GM18951 (cell line): ENCODE results near the gene GTF2F1.

Experiments used
- POLR2A ChIP-seq: IDR thresholded peaks from 4 replicates; pipeline ENCODE4 v1.6.1; 2011; ENCODE audit warnings: mild to moderate bottlenecking; ENCODE audit not compliant: insufficient read length, insufficient read depth; ENCODE audit errors: extremely low read depth
- in situ Hi-C: fragments of 300-500 bp; cut with MboI; formaldehyde crosslinking; loops from one replicate; pipeline ENCODE4 v1.12.0; 2022; ENCODE audit warnings: low sequenced_read_pairs, mixed read lengths, inconsistent platforms; ENCODE audit not compliant: unreplicated experiment

The GTF2F1 gene

GRCh38 chr19:6343462-6343861, 49.5 kb downstream of the GTF2F1 start:
- no peak for TF ChIP-seq POLR2A

GRCh38 chr19:6340493-6341201, 52.3 kb downstream of the GTF2F1 start:
- in situ Hi-C loops, result no loop called here
- TF ChIP-seq POLR2A, result no peak

More at GRCh38 chr19:6343462-6343861, 49.5 kb downstream of the GTF2F1 start:
- in situ Hi-C loops, result no loop called here

- in situ Hi-C loops, result no loop called here
- TF ChIP-seq POLR2A, result no peak
Observed at GRCh38 chr19:6334490-6335285, 58.3 kb downstream of the GTF2F1 start.

- no peak for TF ChIP-seq POLR2A
- in situ Hi-C loops, result no loop called here
Observed at GRCh38 chr19:6333439-6333838, 59.5 kb downstream of the GTF2F1 start, which contains the start of gene ACER1. Gene ACER1 (minus strand): TSS chr19:6333612. CDS start chr19:6333551, 61 bp downstream.
